Measurements from ENCODE around the gene KMT2C.

Gene KMT2C

GRCh38 chr7:152105205-152105604 lies 330.6 kb downstream of the KMT2C start:
- Histone ChIP-seq H3K27me3 (ENCODE audit: insufficient read depth, low read length, poor library complexity, severe bottlenecking) (no peaks in the 10 kb centered on the region), H3K9me2 (replicated peaks; ENCODE audit: low read depth, low read length) (no peaks in the 10 kb centered on the region), H3K9me3 (ENCODE audit: insufficient read depth, low read depth, low read length) (no peaks in the 10 kb centered on the region), H4K20me1 (ENCODE audit: insufficient read depth, low read length, poor library complexity, severe bottlenecking) (no peaks in the 10 kb centered on the region), H3K79me2 (ENCODE audit: insufficient read depth, low read length) (no peaks in the 10 kb centered on the region), H3K9ac (ENCODE audit: low read depth, low read length, poor library complexity, severe bottlenecking) (no peak overlapping the region), H2AFZ (ENCODE audit: low read length) (no peak overlapping the region), H3K36me3 (ENCODE audit: insufficient read depth, low read length) (no peaks in the 10 kb centered on the region), H3K4me1 (ENCODE audit: insufficient read depth, low read length, poor library complexity, severe bottlenecking) (no peaks in the 10 kb centered on the region), H3K4me3 (ENCODE audit: low read length, poor library complexity, severe bottlenecking) (no peak overlapping the region), H3F3A (ENCODE audit: low read depth) (no peaks in the 10 kb centered on the region), H3K4me2 (ENCODE audit: low read depth, low read length, poor library complexity, severe bottlenecking) (no peak overlapping the region)
- no peak for TF ChIP-seq EZH2phosphoT487 (IDR thresholded peaks at IDR 0.05; ENCODE audit: borderline replicate concordance)
- TF ChIP-seq CTCF (conservative IDR thresholded peaks at IDR 0.05; ENCODE audit: low read length): no peak

- Histone ChIP-seq H3K36me3 (ENCODE audit: insufficient read depth, low read length) (no peaks in the 10 kb centered on the region), H3K79me2 (ENCODE audit: insufficient read depth, low read length) (no peaks in the 10 kb centered on the region), H3K4me2 (ENCODE audit: low read depth, low read length, poor library complexity, severe bottlenecking) (no peak overlapping the region), H3K4me1 (ENCODE audit: insufficient read depth, low read length, poor library complexity, severe bottlenecking) (no peaks in the 10 kb centered on the region), H3K9me2 (replicated peaks; ENCODE audit: low read depth, low read length) (no peaks in the 10 kb centered on the region), H3K9me3 (ENCODE audit: insufficient read depth, low read depth, low read length) (no peaks in the 10 kb centered on the region), H3K9ac (ENCODE audit: low read depth, low read length, poor library complexity, severe bottlenecking) (no peak overlapping the region), H3F3A (ENCODE audit: low read depth) (no peaks in the 10 kb centered on the region), H2AFZ (ENCODE audit: low read length) (no peak overlapping the region), H4K20me1 (ENCODE audit: insufficient read depth, low read length, poor library complexity, severe bottlenecking) (no peaks in the 10 kb centered on the region), H3K27me3 (ENCODE audit: insufficient read depth, low read length, poor library complexity, severe bottlenecking) (no peaks in the 10 kb centered on the region), H3K4me3 (ENCODE audit: low read length, poor library complexity, severe bottlenecking) (no peak overlapping the region)
- TF ChIP-seq EZH2phosphoT487 (IDR thresholded peaks at IDR 0.05; ENCODE audit: borderline replicate concordance): no peak
- TF ChIP-seq CTCF (conservative IDR thresholded peaks at IDR 0.05; ENCODE audit: low read length): no peak
These were observed 332.1 kb downstream of the KMT2C start for GRCh38 chr7:152103691-152104090.

- Histone ChIP-seq H2AFZ (ENCODE audit: low read length) (no peak overlapping the region), H4K20me1 (ENCODE audit: insufficient read depth, low read length, poor library complexity, severe bottlenecking) (no peaks in the 10 kb centered on the region), H3K9me2 (replicated peaks; ENCODE audit: low read depth, low read length) (no peaks in the 10 kb centered on the region), H3K9ac (ENCODE audit: low read depth, low read length, poor library complexity, severe bottlenecking) (no peak overlapping the region), H3K4me1 (ENCODE audit: insufficient read depth, low read length, poor library complexity, severe bottlenecking) (no peaks in the 10 kb centered on the region), H3K4me2 (ENCODE audit: low read depth, low read length, poor library complexity, severe bottlenecking) (no peak overlapping the region), H3K4me3 (ENCODE audit: low read length, poor library complexity, severe bottlenecking) (no peak overlapping the region), H3K36me3 (ENCODE audit: insufficient read depth, low read length) (no peaks in the 10 kb centered on the region), H3F3A (ENCODE audit: low read depth) (no peaks in the 10 kb centered on the region), H3K27me3 (ENCODE audit: insufficient read depth, low read length, poor library complexity, severe bottlenecking) (no peaks in the 10 kb centered on the region), H3K9me3 (ENCODE audit: insufficient read depth, low read depth, low read length) (no peaks in the 10 kb centered on the region), H3K79me2 (ENCODE audit: insufficient read depth, low read length) (no peaks in the 10 kb centered on the region)
- TF ChIP-seq EZH2phosphoT487 (IDR thresholded peaks at IDR 0.05; ENCODE audit: borderline replicate concordance) (no peak), CTCF (conservative IDR thresholded peaks at IDR 0.05; ENCODE audit: low read length) (no peak)
These were observed 332.7 kb downstream of the KMT2C start for GRCh38 chr7:152103066-152103465.

Data from Loucy (cell line).